Skeletal muscle satellite cell (primary cell): ENCODE data around the gene TAF3. TPM values are rescaled to one million over a fixed set of nuclear protein-coding genes. Genes with fewer than 3 reads are reported as not detected.
"Not testable (repeated sequence)": the region's sequence is repeated elsewhere in the genome, so short reads cannot be mapped to it uniquely, and the experiment has no call there.

Source experiments
- H3K27me3 ChIP-seq: 2 replicates; pipeline ENCODE4 v1.7.0; 2013; ENCODE audit warnings: low read length; ENCODE audit not compliant: control insufficient read depth, insufficient read depth
- H3K36me3 ChIP-seq: 2 replicates; pipeline ENCODE4 v1.7.0; 2013; ENCODE audit warnings: mild to moderate bottlenecking, control low read depth, low read length; ENCODE audit not compliant: insufficient read depth
- H3K4me1 ChIP-seq: 2 replicates; pipeline ENCODE4 v1.7.0; 2013; ENCODE audit warnings: low read length; ENCODE audit not compliant: control insufficient read depth, insufficient read depth
- H3K4me2 ChIP-seq: 2 replicates; pipeline ENCODE4 v1.7.0; 2013; ENCODE audit warnings: mild to moderate bottlenecking, low read length
- H3K4me3 ChIP-seq: 2 replicates; pipeline ENCODE4 v1.7.0; 2013; ENCODE audit warnings: low read length
- H3K9ac ChIP-seq: 2 replicates; pipeline ENCODE4 v1.7.0; 2013; ENCODE audit warnings: mild to moderate bottlenecking, low read depth, low read length, moderate library complexity
- H3K9me3 ChIP-seq: replicated peaks from 2 replicates; pipeline ENCODE4 v1.7.0; 2013; ENCODE audit warnings: mild to moderate bottlenecking, control low read depth, low read length
- total RNA-seq: library from RNA; depleted of rRNA; stranded (reverse); fragments of >200 nt; gene quantifications from 2 replicates; pipeline ENCODE4 v1.2.3, GENCODE V29; 2012; rRNA removed

The TAF3 gene, protein sequence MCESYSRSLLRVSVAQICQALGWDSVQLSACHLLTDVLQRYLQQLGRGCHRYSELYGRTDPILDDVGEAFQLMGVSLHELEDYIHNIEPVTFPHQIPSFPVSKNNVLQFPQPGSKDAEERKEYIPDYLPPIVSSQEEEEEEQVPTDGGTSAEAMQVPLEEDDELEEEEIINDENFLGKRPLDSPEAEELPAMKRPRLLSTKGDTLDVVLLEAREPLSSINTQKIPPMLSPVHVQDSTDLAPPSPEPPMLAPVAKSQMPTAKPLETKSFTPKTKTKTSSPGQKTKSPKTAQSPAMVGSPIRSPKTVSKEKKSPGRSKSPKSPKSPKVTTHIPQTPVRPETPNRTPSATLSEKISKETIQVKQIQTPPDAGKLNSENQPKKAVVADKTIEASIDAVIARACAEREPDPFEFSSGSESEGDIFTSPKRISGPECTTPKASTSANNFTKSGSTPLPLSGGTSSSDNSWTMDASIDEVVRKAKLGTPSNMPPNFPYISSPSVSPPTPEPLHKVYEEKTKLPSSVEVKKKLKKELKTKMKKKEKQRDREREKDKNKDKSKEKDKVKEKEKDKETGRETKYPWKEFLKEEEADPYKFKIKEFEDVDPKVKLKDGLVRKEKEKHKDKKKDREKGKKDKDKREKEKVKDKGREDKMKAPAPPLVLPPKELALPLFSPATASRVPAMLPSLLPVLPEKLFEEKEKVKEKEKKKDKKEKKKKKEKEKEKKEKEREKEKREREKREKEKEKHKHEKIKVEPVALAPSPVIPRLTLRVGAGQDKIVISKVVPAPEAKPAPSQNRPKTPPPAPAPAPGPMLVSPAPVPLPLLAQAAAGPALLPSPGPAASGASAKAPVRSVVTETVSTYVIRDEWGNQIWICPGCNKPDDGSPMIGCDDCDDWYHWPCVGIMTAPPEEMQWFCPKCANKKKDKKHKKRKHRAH
- 2.0 and 2.2 TPM in 2 replicates for total RNA-seq

DNA sequence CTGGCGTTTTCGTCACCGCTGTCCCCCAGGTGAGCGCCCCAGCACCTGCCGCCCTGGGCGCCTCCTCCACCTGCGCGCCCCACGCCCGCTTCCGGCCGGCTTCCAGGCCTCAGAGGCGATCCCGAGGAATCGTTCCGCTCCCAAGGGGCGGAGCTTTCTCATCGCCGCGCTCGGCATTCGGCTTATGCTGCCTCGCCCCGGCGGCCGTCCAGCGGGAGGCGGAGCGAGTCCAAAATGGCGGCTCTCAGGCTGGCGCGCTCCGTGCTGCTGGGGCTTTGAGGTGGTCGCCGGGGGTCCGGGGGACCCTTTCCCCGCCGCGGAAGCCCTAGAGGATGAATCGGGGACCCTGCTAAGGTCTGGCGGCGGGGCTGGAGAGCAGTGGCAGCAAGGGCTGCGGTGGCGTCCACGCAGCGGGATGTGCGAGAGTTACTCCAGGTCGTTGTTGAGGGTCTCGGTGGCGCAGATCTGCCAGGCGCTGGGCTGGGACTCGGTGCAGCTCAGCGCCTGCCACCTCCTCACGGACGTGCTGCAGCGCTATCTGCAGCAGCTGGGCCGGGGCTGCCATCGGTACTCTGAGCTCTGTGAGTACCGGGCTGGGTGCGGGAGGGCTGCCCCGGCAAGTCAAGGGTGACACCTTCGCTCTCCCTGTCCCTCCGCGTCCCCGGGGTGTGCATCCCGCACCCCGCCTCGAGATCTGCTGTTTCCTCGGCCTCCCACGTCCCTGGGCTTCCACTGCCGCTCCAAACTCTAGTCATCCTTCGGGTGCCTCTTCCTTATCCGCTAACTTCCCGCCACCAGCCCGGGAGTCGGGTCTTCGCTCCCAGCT is at the start of gene TAF3:
TSS of gene TAF3 (plus strand) at position 211 of the 826 bp plus-strand sequence. CDS start at position 416, 205 bp downstream.
- Histone ChIP-seq H3K4me3 (peak within 1 kb of the TSS; percentile 98), H3K9ac (peak within 1 kb of the TSS; percentile 85), H3K9me3 (no peaks in the 10 kb centered on the region), H3K4me2 (peak within 1 kb of the TSS; percentile 95), H3K36me3 (peaks cover 4% of the 10 kb centered on the region), H3K27me3 (peaks cover 17% of the 10 kb centered on the region), H3K4me1 (peaks cover 5% of the 10 kb centered on the region)

DNA sequence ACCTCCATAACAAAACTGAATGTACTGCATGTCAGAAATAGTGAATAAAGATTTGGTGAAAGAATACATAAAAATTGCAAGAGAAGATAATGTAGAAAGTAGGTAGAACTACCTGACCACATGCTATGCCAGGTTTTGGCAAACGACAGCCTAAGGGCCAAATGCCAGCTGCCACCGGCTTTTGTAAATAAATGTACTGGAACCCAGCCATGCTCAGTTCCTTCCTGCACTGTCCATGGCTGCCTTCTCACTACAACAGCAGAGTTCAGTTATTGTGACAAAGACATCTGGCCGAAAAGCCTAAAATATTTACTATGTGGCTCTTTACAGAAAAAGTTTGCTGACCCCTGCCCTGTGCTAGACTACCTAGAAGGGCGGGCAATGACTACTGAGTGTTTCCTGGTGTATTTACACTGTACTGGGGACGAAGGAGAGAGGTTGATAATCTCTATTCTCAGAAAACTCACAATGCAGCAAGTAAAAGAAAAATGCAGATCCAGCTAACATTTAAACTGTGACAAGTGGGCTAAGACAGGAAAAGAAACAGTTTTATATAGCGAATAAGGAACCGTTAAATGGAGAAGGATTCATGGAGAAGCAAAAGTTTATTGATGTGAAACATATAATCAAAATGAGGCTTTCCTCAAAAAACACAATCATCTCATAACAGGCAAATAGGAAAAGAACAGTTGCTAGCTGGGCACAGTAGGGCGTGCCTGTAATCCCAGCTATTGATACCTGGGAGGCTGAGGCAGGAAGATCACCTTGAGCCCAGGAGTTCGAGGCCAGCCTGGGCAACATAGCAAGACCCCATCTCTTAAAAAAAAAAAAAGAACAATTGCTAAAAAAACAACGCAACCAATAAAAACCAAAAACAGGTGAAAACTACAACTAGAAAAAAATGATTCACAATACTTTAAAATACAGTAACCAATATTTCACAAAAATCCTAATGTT is 44.2 kb upstream of the TAF3 start:
- no peak overlapping the region for H3K9ac ChIP-seq
- no peak overlapping the region for H3K4me2 ChIP-seq
- no peak overlapping the region for H3K4me3 ChIP-seq
- H3K9me3 ChIP-seq, result no peaks in the 10 kb centered on the region
- H3K27me3 ChIP-seq, result no peaks in the 10 kb centered on the region
- H3K36me3 ChIP-seq, result peaks cover 69% of the 10 kb centered on the region
- no peaks in the 10 kb centered on the region for H3K4me1 ChIP-seq

DNA sequence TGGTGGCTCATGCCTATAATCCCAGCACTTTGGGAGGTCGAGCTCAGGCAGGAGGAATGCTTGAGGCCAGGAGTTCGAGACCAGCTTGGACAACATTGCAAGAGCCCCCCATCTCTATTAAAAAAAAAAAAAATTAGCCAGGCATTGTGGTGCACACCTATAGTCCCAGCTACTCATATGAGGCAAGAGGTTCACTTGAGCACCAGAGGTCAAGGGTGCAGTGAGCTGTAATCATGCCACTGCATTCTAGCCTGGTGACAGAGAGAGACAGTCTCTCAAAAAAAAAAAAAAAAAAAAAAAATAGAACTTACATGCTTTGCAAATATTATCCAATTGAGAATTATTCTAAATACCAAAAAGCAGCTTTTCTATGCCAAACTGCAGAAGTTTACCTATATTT is 41.5 kb upstream of the TAF3 start:
- no peaks in the 10 kb centered on the region for H3K27me3 ChIP-seq
- no peak overlapping the region for H3K4me3 ChIP-seq
- H3K36me3 ChIP-seq, result peaks cover 68% of the 10 kb centered on the region
- H3K4me2 ChIP-seq, result no peak overlapping the region
- H3K9ac ChIP-seq, result no peak overlapping the region
- no peaks in the 10 kb centered on the region for H3K4me1 ChIP-seq
- no peaks in the 10 kb centered on the region for H3K9me3 ChIP-seq

DNA sequence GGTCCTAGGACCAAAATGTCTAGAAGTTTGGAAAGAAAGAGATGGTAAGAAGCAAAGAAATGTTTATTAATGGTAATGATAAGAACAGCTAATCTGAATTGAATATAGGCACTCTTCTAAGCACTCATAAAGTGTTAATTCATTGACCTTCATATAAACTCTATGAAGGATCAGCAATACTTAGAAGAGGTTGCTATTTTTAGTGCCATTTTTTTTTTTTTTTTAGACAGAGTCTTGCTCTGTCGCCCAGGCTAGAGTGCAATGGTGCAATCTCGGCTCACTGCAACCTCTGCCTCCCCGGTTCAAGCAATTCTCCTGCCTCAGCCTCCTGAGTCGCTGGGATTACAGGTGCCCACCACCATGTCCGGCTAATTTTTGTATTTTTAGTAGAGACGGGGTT is 36.1 kb upstream of the TAF3 start:
- H3K9me3 ChIP-seq, H3K4me3 ChIP-seq, H3K9ac ChIP-seq, H3K27me3 ChIP-seq, H3K4me2 ChIP-seq: not testable (repeated sequence)
- peaks cover 12% of the 10 kb centered on the region for H3K4me1 ChIP-seq
- H3K36me3 ChIP-seq, result peaks cover 33% of the 10 kb centered on the region

DNA sequence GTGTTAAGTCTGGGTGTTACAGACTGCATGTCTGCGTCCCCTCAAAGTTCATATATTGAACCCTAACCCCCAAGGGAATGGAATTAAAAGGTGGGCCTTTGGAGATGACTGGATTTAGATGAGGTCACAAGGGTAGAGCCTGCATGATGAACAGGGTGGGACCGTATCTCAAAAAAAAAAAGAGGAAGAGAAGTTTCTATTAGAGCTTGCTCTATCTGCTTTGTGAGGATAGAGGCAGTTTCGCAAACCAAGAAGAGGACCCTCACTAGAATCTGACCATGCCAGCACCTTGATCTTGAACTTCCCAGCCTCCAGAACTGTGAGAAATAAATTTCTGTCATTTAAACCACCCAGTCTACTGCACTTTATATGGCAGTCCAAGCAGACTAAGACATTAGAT is 31.9 kb upstream of the TAF3 start:
- peaks cover 27% of the 10 kb centered on the region for H3K4me1 ChIP-seq
- H3K27me3 ChIP-seq, result no peaks in the 10 kb centered on the region
- peak overlapping the region; percentile 91 for H3K4me2 ChIP-seq
- H3K36me3 ChIP-seq, result no peaks in the 10 kb centered on the region
- no peaks in the 10 kb centered on the region for H3K9me3 ChIP-seq
- H3K4me3 ChIP-seq, result peak overlapping the region; percentile 93
- peak overlapping the region; percentile 97 for H3K9ac ChIP-seq

DNA sequence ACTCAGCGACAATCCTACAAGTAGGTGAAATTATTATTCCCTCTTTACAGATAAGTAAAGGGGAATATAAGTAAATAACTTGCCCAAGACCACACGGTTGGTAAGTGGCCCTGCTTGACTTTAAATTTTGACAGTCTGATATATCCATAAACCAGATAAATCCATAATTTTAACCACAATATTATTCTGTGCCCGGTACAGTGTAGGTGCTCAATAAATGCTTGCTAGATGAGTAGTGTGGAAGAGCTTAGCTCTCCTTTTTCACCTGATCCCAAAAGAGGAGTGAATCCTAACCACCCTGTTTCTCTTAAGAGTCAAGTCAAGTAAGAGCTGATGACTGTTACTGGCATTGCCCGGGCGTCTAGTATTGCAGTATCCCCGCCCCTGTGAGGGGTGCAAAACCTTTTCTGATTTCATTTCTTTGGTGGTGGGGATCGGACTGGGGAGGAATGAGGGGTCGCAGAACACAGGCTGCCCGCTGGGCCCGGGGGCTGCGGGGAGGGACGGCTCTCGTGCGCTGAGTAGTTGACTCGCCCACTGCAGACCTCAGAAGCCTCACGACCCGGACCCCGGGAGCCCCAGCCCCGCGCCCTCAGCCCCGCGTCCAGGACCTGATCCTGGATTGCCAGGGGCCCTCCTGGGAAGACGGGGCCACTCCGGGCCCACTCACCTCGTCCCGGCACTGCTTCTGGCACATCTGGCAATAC is 31.0 kb upstream of the TAF3 start:
- peaks cover 29% of the 10 kb centered on the region for H3K4me1 ChIP-seq
- H3K27me3 ChIP-seq, result no peaks in the 10 kb centered on the region
- H3K4me2 ChIP-seq, result peak overlapping the region; percentile 91
- no peaks in the 10 kb centered on the region for H3K36me3 ChIP-seq
- H3K4me3 ChIP-seq, result peak overlapping the region; percentile 93
- H3K9ac ChIP-seq, result peak overlapping the region; percentile 97
- no peaks in the 10 kb centered on the region for H3K9me3 ChIP-seq

DNA sequence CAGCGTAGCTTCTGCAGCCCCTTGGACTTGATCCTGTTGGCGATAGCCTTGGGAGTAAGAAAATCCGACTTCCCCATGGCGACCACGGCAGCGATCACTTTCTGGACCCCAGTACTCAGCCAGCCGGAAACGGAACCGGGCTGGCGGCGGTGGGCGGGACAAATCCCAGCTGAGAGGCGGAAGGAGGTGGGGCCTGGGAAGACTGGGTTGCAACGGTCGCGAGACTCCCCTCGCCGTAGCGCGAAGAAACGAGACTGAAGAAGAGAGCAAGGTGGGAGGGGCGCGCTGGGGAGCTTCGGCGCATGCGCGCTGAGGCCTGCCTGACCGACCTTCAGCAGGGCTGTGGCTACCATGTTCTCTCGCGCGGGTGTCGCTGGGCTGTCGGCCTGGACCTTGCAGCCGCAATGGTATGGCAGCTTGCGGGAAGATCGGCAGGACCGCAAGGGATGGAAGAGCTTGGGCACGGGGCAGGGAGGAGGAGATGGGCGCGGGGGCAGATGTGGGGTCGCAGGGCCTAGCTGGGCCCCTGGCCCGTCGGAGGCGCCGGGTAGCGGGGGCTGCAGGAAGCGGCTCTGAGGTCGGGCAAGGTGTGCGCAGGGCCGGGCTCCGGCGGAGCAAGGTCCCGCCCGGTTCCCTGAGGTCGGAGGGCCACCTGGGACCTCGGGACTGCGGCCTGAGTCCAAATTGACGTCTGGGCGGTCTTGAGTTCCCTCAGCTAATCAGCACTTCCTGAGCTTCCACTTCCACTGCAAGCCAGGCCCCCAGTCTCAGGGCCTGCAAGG is 30.3 kb upstream of the TAF3 start, which contains the start of the genes ATP5F1C and KIN:
TSS of gene ATP5F1C (plus strand) at position 321 of the 782 bp plus-strand sequence. CDS start at position 352, 31 bp downstream.
TSS of gene KIN (minus strand) at position 137 of the 782 bp plus-strand sequence. CDS start at position 77, 60 bp downstream.
- Histone ChIP-seq H3K9me3 (no peaks in the 10 kb centered on the region), H3K4me1 (peaks cover 36% of the 10 kb centered on the region), H3K4me3 (peak within 1 kb of the TSS; percentile 93), H3K4me2 (peak within 1 kb of the TSS; percentile 96), H3K36me3 (no peaks in the 10 kb centered on the region), H3K9ac (peak within 1 kb of the TSS; percentile 97), H3K27me3 (no peaks in the 10 kb centered on the region)

DNA sequence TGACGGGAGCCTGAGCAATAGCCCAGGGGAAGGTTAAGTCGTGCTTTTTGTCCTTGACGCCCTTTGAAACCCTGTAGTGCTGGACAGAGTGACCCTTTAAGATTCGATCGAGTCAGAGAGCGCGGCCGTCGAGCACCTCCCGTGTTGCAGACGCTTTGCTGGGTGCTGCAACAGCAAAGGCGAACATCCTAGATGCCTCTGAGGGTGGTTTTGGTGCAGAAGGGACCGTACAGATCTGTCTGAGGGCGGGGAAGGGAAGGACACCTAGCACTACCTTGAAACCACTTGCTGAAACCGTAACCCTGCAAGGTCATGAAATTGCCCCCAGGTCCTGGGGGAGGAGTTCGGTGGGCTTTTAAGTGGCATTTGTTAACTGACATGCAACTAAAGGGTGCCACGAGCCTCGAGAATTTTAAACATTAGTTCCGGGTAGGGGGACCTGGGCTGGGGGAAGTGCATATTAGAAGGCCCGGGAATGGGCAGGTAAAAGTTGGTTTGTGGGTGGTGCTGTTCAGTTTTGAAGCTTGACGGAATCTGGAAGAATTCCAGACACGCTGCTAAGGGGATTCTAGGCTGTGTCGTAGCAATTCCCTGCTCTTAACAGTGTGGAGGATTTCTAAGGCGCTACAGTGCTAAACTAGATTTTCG is 29.5 kb upstream of the TAF3 start:
- Histone ChIP-seq H3K4me3 (peak overlapping the region; percentile 93), H3K27me3 (no peaks in the 10 kb centered on the region), H3K9ac (peak overlapping the region; percentile 97), H3K9me3 (no peaks in the 10 kb centered on the region), H3K4me2 (peak overlapping the region; percentile 96), H3K36me3 (no peaks in the 10 kb centered on the region), H3K4me1 (peaks cover 40% of the 10 kb centered on the region)

DNA sequence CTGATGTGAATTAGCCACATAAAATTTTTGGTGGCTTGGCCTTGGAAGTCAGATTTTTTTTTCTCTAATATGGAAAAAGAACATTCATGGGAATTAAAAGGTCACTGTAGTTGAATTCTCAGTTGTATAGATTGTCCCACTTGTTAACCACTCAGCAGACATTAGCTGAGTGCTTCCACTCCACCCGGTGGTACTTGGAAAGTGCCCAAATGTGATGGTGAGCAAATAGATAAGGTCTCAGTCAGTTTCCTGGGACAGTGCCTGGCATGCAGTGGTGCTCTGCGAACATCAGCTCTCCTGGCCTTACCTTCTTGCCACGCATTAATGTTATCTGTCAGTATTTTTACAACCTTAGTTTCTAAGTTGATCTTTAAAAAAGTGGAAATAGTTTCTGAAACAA is 28.9 kb upstream of the TAF3 start:
- Histone ChIP-seq H3K9ac (peak overlapping the region; percentile 97), H3K9me3 (no peaks in the 10 kb centered on the region), H3K4me3 (peak overlapping the region; percentile 93), H3K4me2 (peak overlapping the region; percentile 96), H3K36me3 (no peaks in the 10 kb centered on the region), H3K4me1 (peaks cover 40% of the 10 kb centered on the region), H3K27me3 (no peaks in the 10 kb centered on the region)
